Heart right ventricle (tissue), 16 donors: ENCODE data around the gene MGAT3. TPM values are rescaled to one million over a fixed set of nuclear protein-coding genes. Genes with fewer than 3 reads are reported as not detected.

Source experiments
- ATAC-seq, 8 donors: fragments of 200-7000 bp; cut with Tn5 transposase; one replicate each; pipeline ENCODE4 v1.9.1; 2020; ENCODE audit warnings: mild to moderate bottlenecking in 8 of 8, moderate library complexity in 8 of 8, moderate number of reproducible peaks in 1 of 8
- DNase-seq, 2 donors: peaks; one replicate each; pipeline ENCODE4 v3.0.0-alpha.2; 2020
- H3K27ac ChIP-seq, 10 donors: fragments of 200-600 bp; sonication (generic) in 2 of 10; one replicate each; pipeline versions ENCODE4 v1.5.0 to v1.8.0; 2020 to 2022; ENCODE audit warnings: mild to moderate bottlenecking in 3 of 10
- H3K27me3 ChIP-seq, 7 donors: fragments of 200-600 bp; one replicate each; pipeline ENCODE4 v1.8.0; 2021 to 2022; ENCODE audit warnings: mild to moderate bottlenecking in 2 of 7
- H3K36me3 ChIP-seq, 9 donors: fragments of 200-600 bp; sonication (generic) in 1 of 9; one replicate each; pipeline versions ENCODE4 v1.5.0 to v1.8.0; 2020 to 2022; ENCODE audit warnings: mild to moderate bottlenecking in 2 of 9
- H3K4me1 ChIP-seq, 9 donors: fragments of 200-600 bp; sonication (generic) in 1 of 9; one replicate each; pipeline versions ENCODE4 v1.5.0 to v1.8.0; 2020 to 2022; ENCODE audit warnings: mild to moderate bottlenecking in 4 of 9
- H3K4me3 ChIP-seq, 10 donors: fragments of 200-600 bp; sonication (generic) in 2 of 10; one replicate each; pipeline versions ENCODE4 v1.5.0 to v1.8.0; 2020 to 2022; ENCODE audit warnings: mild to moderate bottlenecking in 7 of 10, moderate library complexity in 2 of 10
- H3K9me3 ChIP-seq, 11 donors: fragments of 200-600 bp in 10 of 11; sonication (generic) in 2 of 11; one replicate each; pipeline versions ENCODE4 v1.5.0 to v1.8.0; 2013 to 2022; ENCODE audit warnings: mild to moderate bottlenecking in 2 of 11, control low read depth in 1 of 11, moderate library complexity in 1 of 11
- CTCF ChIP-seq, 9 donors: fragments of 200-600 bp; sonication (generic) in 2 of 9; IDR thresholded peaks; one replicate each; pipeline versions ENCODE4 v1.5.0 to v1.8.0; 2021 to 2022; ENCODE audit warnings: antibody characterized with exemption in 9 of 9, mild to moderate bottlenecking in 5 of 9, moderate library complexity in 1 of 9
- WGBS, 2 donors: extraction: QIAGEN DNeasy Blood & Tissue Kit; methylation state at CpG; one replicate each; pipeline ENCODE4 v1.1.7; 2013; ENCODE audit warnings: inconsistent platforms in 1 of 2; 5-methylcytosine and 5-hydroxymethylcytosine counted together
- intact Hi-C, 10 donors: fragments of 100-400 bp; cut with DNase I; formaldehyde crosslinking; loops; one replicate each; pipeline versions ENCODE4 v1.11.1 to v1.14.2; 2022
- polyA plus RNA-seq, 2 donors: library from polyadenylated mRNA; stranded (reverse); fragments of 200-250 nt; gene quantifications; one replicate each; pipeline ENCODE4 v1.2.3, GENCODE V29; 2013
- total RNA-seq, 10 donors: library from RNA; stranded (reverse); fragmentation: NEBNext Ultra II Directional in 3 of 10; extraction: Animal tissue kit (Norgen Biotek cat#: 25700) in 3 of 10; gene quantifications; one replicate each; pipeline versions ENCODE4 v1.2.1 to v1.2.4, GENCODE V29; 2021 to 2023
- donor health status: Arrhythmogenic right ventricular cardiomyopathy.
- donor health status: ischemic (EF 13 %, LVEDD 7.1; RV severe dilation, severe dysfunction).
- donor health status: healthy with polysubstance abuse.
- donor health status: DM: no; HTN: yes; CAD: no.
- donor health status: DM: no; HTN: no; CAD: no.
- donor health status: ischemic (EF 25% LVEDD 6.9; RV normal size, moderate dysfunction).
- donor health status: ischemic (EF 25% LVEDD 5.7; RV mildly dilated, moderate dysfunction).
- donor health status: healthy.
- donor health status: DM: yes; HTN: yes; CAD: no.
- donor health status: Ischemic cardiomyopathy.
- donor health status: ischemic (EF 35%, LVEDD 5.7; RV mildly dilated, moderate dysfunction).
- donor health status: nonischemic (EF 11% LVEDD 7.7; RV severe dilation, severe dysfunction).
- donor health status: DM: yes; HTN: yes; CAD: no.
- donor health status: PGD.
- donor health status: ischemic (EF 29% LVEDD 5.4; RV normal size, mild dysfunction).
- donor health status: nonischemic (EF 23%, LVEDD 6.1; RV moderate dilation, normal function).

The MGAT3 gene
- total and polyA plus RNA-seq, 12 donors = 1.8 to 14.0 (median 3.9) TPM

- peak overlapping the region in 7 of 10 donors; percentile 29 to 96 (median 81) for H3K27ac ChIP-seq
- ATAC-seq (no peak), DNase-seq (no peak)
- H3K36me3 ChIP-seq = peaks cover 0 to 52% (median 11%) of the 10 kb centered on the region in 9 donors
- H3K27me3 ChIP-seq = peaks cover 0 to 2% (median 0%) of the 10 kb centered on the region in 7 donors
- H3K4me1 ChIP-seq = peaks cover 16 to 61% (median 43%) of the 10 kb centered on the region in 9 donors
- no peak overlapping the region for H3K4me3 ChIP-seq
- no peak for TF ChIP-seq CTCF (IDR thresholded peaks at IDR 0.05)
- intact Hi-C loops = loop anchor here in 1 of 10 donors (10.0 kb wide), 1 partner anchor 61 kb away; no protein-coding TSS in a partner anchor
- 89 to 91% methylated on average over 29 to 31 of the region's 31 CpGs for WGBS, 2 donors
- H3K9me3 ChIP-seq = no peaks in the 10 kb centered on the region
Observed at GRCh38 chr22:39433476-39434242, 23.2 kb upstream of the MGAT3 start.

GRCh38 chr22:39434243-39434653, 22.6 kb upstream of the MGAT3 start:
- peak in 5 of 8 donors; percentile 28 to 69 (median 55) for ATAC-seq
- intact Hi-C loops = loop anchor here in 1 of 10 donors (10.0 kb wide), 1 partner anchor 61 kb away; no protein-coding TSS in a partner anchor

GRCh38 chr22:39434721-39435120, 22.1 kb upstream of the MGAT3 start:
- intact Hi-C loops = loop anchor here in 2 of 10 donors (5.0 to 10.0 kb wide), 2 partner anchors 58 to 60 kb away; no protein-coding TSS in a partner anchor
- 81 to 83% methylated on average over 6 of the region's 6 CpGs for WGBS, 2 donors

More at GRCh38 chr22:39434243-39434653, 22.6 kb upstream of the MGAT3 start:
- DNase-seq = peak in 1 of 2 donors; percentile 37
- H3K36me3 ChIP-seq = peaks cover 0 to 46% (median 7%) of the 10 kb centered on the region in 9 donors
- peaks cover 0 to 4% (median 0%) of the 10 kb centered on the region in 7 donors for H3K27me3 ChIP-seq
- H3K27ac ChIP-seq = peak overlapping the region in 7 of 10 donors; percentile 29 to 96 (median 81)
- no peaks in the 10 kb centered on the region for H3K9me3 ChIP-seq
- no peak for TF ChIP-seq CTCF (IDR thresholded peaks at IDR 0.05)
- WGBS, 2 donors = 65 to 67% methylated on average over 18 of the region's 18 CpGs
- peaks cover 16 to 62% (median 43%) of the 10 kb centered on the region in 9 donors for H3K4me1 ChIP-seq
- H3K4me3 ChIP-seq = no peak overlapping the region

More at GRCh38 chr22:39434721-39435120, 22.1 kb upstream of the MGAT3 start:
- TF ChIP-seq CTCF (IDR thresholded peaks at IDR 0.05) = no peak
- H3K27me3 ChIP-seq = peaks cover 0 to 5% (median 0%) of the 10 kb centered on the region in 7 donors
- H3K36me3 ChIP-seq = peaks cover 0 to 41% (median 4%) of the 10 kb centered on the region in 9 donors
- H3K27ac ChIP-seq = peak overlapping the region in 6 of 10 donors; percentile 63 to 96 (median 86)
- H3K4me1 ChIP-seq = peaks cover 16 to 62% (median 43%) of the 10 kb centered on the region in 9 donors
- ATAC-seq = no peak
- H3K4me3 ChIP-seq = no peak overlapping the region
- DNase-seq = no peak
- no peaks in the 10 kb centered on the region for H3K9me3 ChIP-seq
